H9 (cell line): ENCODE measurements around the gene FGFBP2. TPM values are rescaled to one million over a fixed set of nuclear protein-coding genes. Genes with fewer than 3 reads are reported as not detected.

ENCODE experiments used
- DNase-seq: peaks from one replicate; pipeline ENCODE4 v3.0.0-alpha.2; 2017
- H2AFZ ChIP-seq: one replicate; pipeline ENCODE4 v1.6.1; 2013; ENCODE audit warnings: mild to moderate bottlenecking, low read length, control low read depth, moderate library complexity
- H2AK5ac ChIP-seq: 2 replicates; pipeline ENCODE4 v1.6.1; 2013; ENCODE audit warnings: low read length, control low read depth, mixed read lengths; ENCODE audit not compliant: insufficient read length
- H2BK120ac ChIP-seq: one replicate; pipeline ENCODE4 v1.6.1; 2013; ENCODE audit warnings: low read depth, mild to moderate bottlenecking, low read length, control low read depth, inconsistent platforms; ENCODE audit not compliant: poor library complexity, severe bottlenecking
- H2BK12ac ChIP-seq: 2 replicates; pipeline ENCODE4 v1.6.1; 2013; ENCODE audit warnings: low read length, control low read depth, mixed read lengths, low read depth; ENCODE audit not compliant: insufficient read length
- H2BK15ac ChIP-seq: 2 replicates; pipeline ENCODE4 v1.6.1; 2013; ENCODE audit warnings: low read depth, low read length, control low read depth
- H2BK20ac ChIP-seq: one replicate; pipeline ENCODE4 v1.6.1; 2013; ENCODE audit warnings: low read depth, mild to moderate bottlenecking, low read length, control low read depth, inconsistent platforms; ENCODE audit not compliant: poor library complexity, severe bottlenecking
- H2BK5ac ChIP-seq: 2 replicates; pipeline ENCODE4 v1.6.1; 2013; ENCODE audit warnings: low read length, control low read depth, mixed read lengths; ENCODE audit not compliant: insufficient read length
- H3K14ac ChIP-seq: 2 replicates; pipeline ENCODE4 v1.6.1; 2013; ENCODE audit warnings: low read length, control low read depth; ENCODE audit not compliant: insufficient read depth
- H3K18ac ChIP-seq: 2 replicates; pipeline ENCODE4 v1.6.1; 2013; ENCODE audit warnings: low read depth, mild to moderate bottlenecking, mixed read lengths, low read length, control low read depth; ENCODE audit not compliant: insufficient read length
- H3K23ac ChIP-seq: 2 replicates; pipeline ENCODE4 v1.6.1; 2013; ENCODE audit warnings: low read length, control low read depth, mixed read lengths, low read depth; ENCODE audit not compliant: insufficient read length
- H3K23me2 ChIP-seq: 2 replicates; pipeline ENCODE4 v1.6.1; 2013; ENCODE audit warnings: low read depth, mild to moderate bottlenecking, mixed read lengths, low read length, control low read depth; ENCODE audit not compliant: insufficient read length, poor library complexity, severe bottlenecking
- H3K27ac ChIP-seq: 2 replicates; pipeline ENCODE4 v1.5.1; 2013; ENCODE audit warnings: low read length, control low read depth, mixed read lengths, low read depth; ENCODE audit not compliant: insufficient read length
- H3K27me3 ChIP-seq: 2 replicates; pipeline ENCODE4 v1.6.1; 2013; ENCODE audit warnings: low read length, control low read depth, inconsistent platforms; ENCODE audit not compliant: insufficient read depth
- H3K4ac ChIP-seq: 2 replicates; pipeline ENCODE4 v1.6.1; 2013; ENCODE audit warnings: low read depth, mild to moderate bottlenecking, control low read depth, inconsistent platforms, low read length, moderate library complexity
- H3K4me1 ChIP-seq: 2 replicates; pipeline ENCODE4 v1.6.1; 2013; ENCODE audit warnings: low read length, control low read depth, inconsistent platforms; ENCODE audit not compliant: insufficient read depth
- H3K4me2 ChIP-seq: 2 replicates; pipeline ENCODE4 v1.6.1; 2013; ENCODE audit warnings: low read length, control low read depth, mixed read lengths; ENCODE audit not compliant: insufficient read length, insufficient read depth
- H3K56ac ChIP-seq: 2 replicates; pipeline ENCODE4 v1.6.1; 2013; ENCODE audit warnings: low read depth, mild to moderate bottlenecking, mixed read lengths, low read length, control low read depth; ENCODE audit not compliant: insufficient read length
- H3K79me1 ChIP-seq: 2 replicates; pipeline ENCODE4 v1.6.1; 2013; ENCODE audit warnings: low read depth, mild to moderate bottlenecking, moderate library complexity, low read length, control low read depth, inconsistent platforms; ENCODE audit not compliant: insufficient read depth, poor library complexity, severe bottlenecking
- H3K79me2 ChIP-seq: 2 replicates; pipeline ENCODE4 v1.6.1; 2013; ENCODE audit warnings: low read length, control low read depth, inconsistent platforms; ENCODE audit not compliant: insufficient read depth
- H3K9ac ChIP-seq: 2 replicates; pipeline ENCODE4 v1.6.1; 2013; ENCODE audit warnings: low read length, control low read depth, mixed read lengths; ENCODE audit not compliant: insufficient read length; ENCODE audit errors: extremely low read depth
- H3K9me3 ChIP-seq: one replicate; pipeline ENCODE4 v1.6.1; 2013; ENCODE audit warnings: low read depth, low read length, inconsistent platforms; ENCODE audit not compliant: control insufficient read depth
- H3T11ph ChIP-seq: one replicate; pipeline ENCODE4 v1.6.1; 2013; ENCODE audit warnings: mild to moderate bottlenecking, low read length, control low read depth, inconsistent platforms
- H4K20me1 ChIP-seq: one replicate; pipeline ENCODE4 v1.6.1; 2013; ENCODE audit not compliant: control insufficient read depth, insufficient read length, insufficient read depth
- H4K5ac ChIP-seq: 2 replicates; pipeline ENCODE4 v1.6.1; 2013; ENCODE audit warnings: low read depth, mild to moderate bottlenecking, mixed read lengths, low read length, control low read depth; ENCODE audit not compliant: insufficient read length
- H4K8ac ChIP-seq: replicated peaks from 2 replicates; pipeline ENCODE4 v1.6.1; 2013; ENCODE audit warnings: low read length, control low read depth, mixed read lengths, low read depth; ENCODE audit not compliant: insufficient read length
- H4K91ac ChIP-seq: 2 replicates; pipeline ENCODE4 v1.6.1; 2013; ENCODE audit warnings: low read depth, mild to moderate bottlenecking, moderate library complexity, mixed read lengths, low read length, control low read depth; ENCODE audit not compliant: insufficient read length
- H3K27ac Mint-ChIP-seq, 3 experiments: 2 replicates in 2 of 3; 3 replicates in 1 of 3; pipeline ENCODE4 v1.8.0; 2020 to 2021; ENCODE audit warnings: mixed read lengths in 3 of 3, mild to moderate bottlenecking in 1 of 3, moderate library complexity in 1 of 3
- H3K27me3 Mint-ChIP-seq: 2 replicates; pipeline ENCODE4 v1.8.0; 2021; ENCODE audit warnings: low read depth, mild to moderate bottlenecking, moderate library complexity, mixed read lengths
- H3K36me3 Mint-ChIP-seq, 3 experiments: 2 replicates in 2 of 3; 3 replicates in 1 of 3; pipeline ENCODE4 v1.8.0; 2020 to 2021; ENCODE audit warnings: low read depth in 3 of 3, mixed read lengths in 3 of 3; ENCODE audit not compliant: insufficient read depth in 1 of 3
- H3K4me1 Mint-ChIP-seq, 2 experiments: 2 replicates each; pipeline ENCODE4 v1.8.0; 2020; ENCODE audit warnings: mixed read lengths in 2 of 2
- H3K4me3 Mint-ChIP-seq, 2 experiments: 2 replicates in 1 of 2; 3 replicates in 1 of 2; pipeline ENCODE4 v1.8.0; 2020 to 2021; ENCODE audit warnings: mild to moderate bottlenecking in 2 of 2, mixed read lengths in 2 of 2, moderate library complexity in 1 of 2
- H3K9me3 Mint-ChIP-seq, 2 experiments: 2 replicates in 1 of 2; 3 replicates in 1 of 2; pipeline ENCODE4 v1.8.0; 2020; ENCODE audit warnings: mild to moderate bottlenecking in 2 of 2, mixed read lengths in 2 of 2, moderate library complexity in 1 of 2
- CTCF ChIP-seq: fragments of 200-600 bp; sonication (generic); conservative IDR thresholded peaks from 3 replicates; pipeline ENCODE4 v1.8.0; 2021; ENCODE audit warnings: antibody characterized with exemption, mild to moderate bottlenecking
- WGBS: extraction: QIAGEN DNeasy Blood & Tissue Kit; methylation state at CpG from one replicate; pipeline ENCODE4 v1.1.7; 2013; ENCODE audit warnings: missing lambda C conversion rate, low lambda C conversion rate, mixed read lengths; ENCODE audit not compliant: insufficient read length; ENCODE audit errors: extremely low coverage; 5-methylcytosine and 5-hydroxymethylcytosine counted together
- total RNA-seq: library from RNA; stranded (reverse); gene quantifications from 2 replicates; pipeline ENCODE4 v1.2.1, GENCODE V29; 2021

FGFBP2 gene
- total RNA-seq, 1 experiment from 2014 or later: not detected

GRCh38 chr4:15995826-15996225 lies 32.9 kb upstream of the FGFBP2 start:
- no CpG with 5 or more reads among the region's 3 CpGs for WGBS

More at GRCh38 chr4:15995826-15996225, 32.9 kb upstream of the FGFBP2 start:
- peaks cover 24 to 57% (median 38%) of the 10 kb centered on the region in 3 experiments; a peak in 6 of 7 replicates for H3K36me3 Mint-ChIP-seq
- no peak overlapping the region for H2BK12ac ChIP-seq
- H3K27ac Mint-ChIP-seq: no peak overlapping the region
- H3K4me3 Mint-ChIP-seq: no peak overlapping the region
- H3K4me1 Mint-ChIP-seq: no peaks in the 10 kb centered on the region
- H3K9ac ChIP-seq: no peak overlapping the region
- no peak overlapping the region for H2AFZ ChIP-seq
- no peaks in the 10 kb centered on the region for H3K79me2 ChIP-seq
- H3K79me1 ChIP-seq: no peaks in the 10 kb centered on the region
- DNase-seq: no peak
- no peak overlapping the region for H3K14ac ChIP-seq
- H3K9me3 Mint-ChIP-seq: no peaks in the 10 kb centered on the region
- TF ChIP-seq CTCF: no peak
- no peak overlapping the region for H4K91ac ChIP-seq
- no peak overlapping the region for H4K5ac ChIP-seq
- no peak overlapping the region for H3K18ac ChIP-seq
- no peak overlapping the region for H3T11ph ChIP-seq
- H4K20me1 ChIP-seq: no peaks in the 10 kb centered on the region
- H4K8ac ChIP-seq: no peak overlapping the region
- H2BK20ac ChIP-seq: no peak overlapping the region
- H3K9me3 ChIP-seq: no peaks in the 10 kb centered on the region
- no peak overlapping the region for H2BK15ac ChIP-seq
- no peak overlapping the region for H3K56ac ChIP-seq
- no peaks in the 10 kb centered on the region for H3K27me3 Mint-ChIP-seq
- no peaks in the 10 kb centered on the region for H3K4me1 ChIP-seq
- no peak overlapping the region for H3K27ac ChIP-seq
- no peak overlapping the region for H3K23ac ChIP-seq
- no peaks in the 10 kb centered on the region for H3K27me3 ChIP-seq
- H3K23me2 ChIP-seq: no peaks in the 10 kb centered on the region
- H2AK5ac ChIP-seq: no peak overlapping the region
- H2BK120ac ChIP-seq: no peak overlapping the region
- H3K4ac ChIP-seq: no peak overlapping the region
- H2BK5ac ChIP-seq: no peak overlapping the region
- no peak overlapping the region for H3K4me2 ChIP-seq
